RCC 7860 (cell line): ENCODE data around the gene NKAPL.

Experiments
- DNase-seq: peaks from one replicate; pipeline ENCODE4 v3.0.0-alpha.2; 2015; ENCODE audit warnings: low spot score
- FAIRE-seq: peaks from 2 replicates; lab custom pipeline; 2012; peaks lifted over from hg19 to GRCh38; lab: Jason Lieb, UNC

The NKAPL gene

GRCh38 chr6:28245206-28245941, 13.7 kb upstream of the NKAPL start:
- FAIRE-seq (no peak), DNase-seq (no peak)

DNA sequence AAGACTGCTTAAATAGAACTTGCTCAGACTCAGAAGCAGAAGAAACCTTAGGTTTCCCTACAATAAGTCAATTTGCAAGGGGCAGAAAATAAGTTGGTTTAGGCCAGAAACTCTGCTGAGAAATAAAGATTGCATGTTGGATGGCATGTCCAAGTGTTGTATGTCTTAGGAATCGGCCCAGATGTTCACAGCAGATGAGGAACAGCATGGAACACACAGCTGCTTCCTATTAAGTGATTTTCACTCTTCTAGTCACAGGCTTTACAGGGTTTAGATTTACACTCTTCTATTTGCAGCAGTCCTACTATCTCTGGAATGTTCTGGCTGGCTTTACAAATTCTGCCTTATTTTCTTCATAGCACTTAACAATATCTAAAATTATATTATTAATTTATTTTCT, 10.2 kb upstream of the NKAPL start:
- FAIRE-seq (no peak), DNase-seq (no peak)

DNA sequence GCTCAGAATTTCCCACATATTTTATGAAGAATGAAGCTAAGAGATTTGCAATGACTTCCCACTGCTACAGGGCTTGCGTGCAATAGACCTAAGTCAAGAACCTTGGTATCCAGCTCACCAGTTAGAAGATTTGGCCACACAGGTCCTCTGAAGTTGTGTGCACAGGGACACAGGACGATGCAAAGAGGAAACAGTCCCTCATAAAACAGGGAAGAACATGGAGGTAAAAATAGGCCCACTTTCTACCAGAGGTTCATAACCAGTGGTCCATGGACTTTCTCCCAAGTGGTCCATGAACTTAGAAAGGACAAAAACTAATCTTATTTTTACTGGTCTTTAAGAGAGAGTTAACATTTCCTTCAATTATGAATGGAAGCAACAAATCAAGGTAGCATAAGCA, 8.3 kb upstream of the NKAPL start:
- no peak for FAIRE-seq
- DNase-seq: no peak

DNA sequence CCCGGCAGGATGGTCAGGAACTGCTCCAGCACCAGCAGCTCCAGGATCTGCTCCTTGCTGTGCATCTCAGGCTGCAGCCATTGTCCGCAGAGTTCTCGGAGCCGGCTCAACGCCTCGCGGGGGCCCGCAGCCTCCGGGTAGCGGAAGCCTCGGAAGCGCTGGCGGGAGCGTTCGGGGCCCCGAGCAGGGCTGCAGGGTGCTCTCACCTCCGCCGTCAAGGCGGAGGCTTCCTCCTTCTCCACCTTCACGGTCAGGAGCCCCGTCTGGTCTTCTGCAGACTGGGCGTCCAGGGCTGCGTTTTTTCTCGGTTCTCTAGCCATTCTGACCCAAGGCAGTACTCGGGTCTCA, 7.5 kb upstream of the NKAPL start:
- DNase-seq: no peak

DNA sequence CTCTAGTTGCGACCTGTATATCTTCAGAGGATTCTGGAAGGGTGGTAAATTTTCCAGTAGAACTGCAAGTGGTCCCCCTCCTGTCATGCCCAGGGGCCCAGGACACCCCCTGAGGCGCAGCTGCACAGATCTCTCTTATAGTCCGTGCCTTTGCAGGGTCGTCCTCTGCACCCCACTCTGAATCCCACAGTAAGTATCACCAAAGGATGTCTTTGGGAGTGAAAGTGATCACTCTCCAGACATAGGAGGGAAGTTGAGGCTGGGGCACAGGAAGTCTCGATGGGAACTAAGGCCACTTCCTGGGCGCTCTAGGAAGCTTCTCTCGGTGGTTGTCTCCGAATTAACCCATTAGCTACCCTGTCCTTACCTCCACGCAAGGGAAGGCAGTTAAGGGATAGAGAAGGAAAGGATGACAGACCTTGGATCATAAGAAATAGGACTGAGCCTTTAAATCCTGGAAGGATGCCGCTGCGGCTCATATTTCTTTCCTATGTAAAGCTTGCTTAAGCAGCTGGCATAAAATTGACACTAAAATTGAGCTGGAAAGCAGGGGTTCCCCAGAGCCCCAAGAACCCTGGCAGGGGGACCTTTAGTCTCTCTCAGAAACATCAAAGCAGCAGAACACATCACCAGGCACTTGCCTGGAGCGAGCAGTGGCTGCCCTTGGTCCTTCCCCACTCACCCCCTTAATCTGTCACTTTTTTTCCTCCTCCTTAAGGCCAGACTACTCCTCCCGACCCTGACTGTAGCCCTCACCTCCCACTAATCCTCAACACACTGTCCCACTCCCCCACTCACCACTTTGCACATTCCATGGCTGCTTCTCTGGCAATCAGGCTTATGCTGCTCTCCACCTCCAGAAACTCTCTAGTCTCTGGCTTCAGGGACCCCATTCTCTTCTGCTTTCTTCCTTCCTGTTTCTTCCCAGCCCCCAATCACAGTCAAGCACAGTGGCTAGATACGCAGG, 6.8 kb upstream of the NKAPL start, which contains the start of gene ZKSCAN4:
Gene ZKSCAN4 (minus strand): TSS at position 261 of the 967 bp plus-strand sequence. CDS start 289 bp downstream, outside the sequence.
- FAIRE-seq: no peak
- DNase-seq: peak; percentile 70

More for the DNA sequence above, 7.5 kb upstream of the NKAPL start:
- no peak for FAIRE-seq

GRCh38 chr6:28254121-28254519, 5.0 kb upstream of the NKAPL start:
- DNase-seq (no peak), FAIRE-seq (no peak)

GRCh38 chr6:28257042-28257441, 2.1 kb upstream of the NKAPL start:
- DNase-seq (no peak), FAIRE-seq (no peak)

- FAIRE-seq: no peak
- DNase-seq: no peak
These were observed 4.8 kb downstream of the NKAPL start for GRCh38 chr6:28263922-28264321.

DNA sequence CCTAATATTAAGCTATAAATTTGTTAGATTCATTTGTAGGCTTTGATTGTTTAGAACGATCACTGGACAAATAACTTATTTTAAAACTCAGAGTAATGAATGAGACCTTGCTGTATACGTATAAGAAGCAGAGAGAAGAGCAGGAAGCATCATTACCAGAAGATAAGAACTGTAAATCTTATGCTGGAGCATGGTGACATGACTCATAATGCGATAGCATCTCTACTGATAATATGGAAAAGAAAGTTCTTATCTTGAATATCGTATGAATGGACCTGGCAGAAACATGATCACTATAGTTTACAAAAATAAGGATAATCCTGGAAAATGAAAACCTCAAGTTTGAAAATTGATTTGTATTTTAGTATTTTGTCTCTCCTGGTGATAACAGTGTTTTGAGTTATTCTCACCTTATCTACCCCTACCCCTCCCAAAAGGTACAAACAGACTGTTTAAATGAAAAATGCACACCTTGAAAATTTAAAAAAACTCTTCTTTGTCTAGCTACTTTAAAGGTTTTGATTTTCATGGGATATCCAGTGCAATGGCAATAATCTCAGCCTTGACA, 5.8 kb downstream of the NKAPL start:
- no peak for FAIRE-seq
- DNase-seq: no peak

GRCh38 chr6:28266563-28266961, 7.5 kb downstream of the NKAPL start:
- FAIRE-seq (no peak), DNase-seq (no peak)

DNA sequence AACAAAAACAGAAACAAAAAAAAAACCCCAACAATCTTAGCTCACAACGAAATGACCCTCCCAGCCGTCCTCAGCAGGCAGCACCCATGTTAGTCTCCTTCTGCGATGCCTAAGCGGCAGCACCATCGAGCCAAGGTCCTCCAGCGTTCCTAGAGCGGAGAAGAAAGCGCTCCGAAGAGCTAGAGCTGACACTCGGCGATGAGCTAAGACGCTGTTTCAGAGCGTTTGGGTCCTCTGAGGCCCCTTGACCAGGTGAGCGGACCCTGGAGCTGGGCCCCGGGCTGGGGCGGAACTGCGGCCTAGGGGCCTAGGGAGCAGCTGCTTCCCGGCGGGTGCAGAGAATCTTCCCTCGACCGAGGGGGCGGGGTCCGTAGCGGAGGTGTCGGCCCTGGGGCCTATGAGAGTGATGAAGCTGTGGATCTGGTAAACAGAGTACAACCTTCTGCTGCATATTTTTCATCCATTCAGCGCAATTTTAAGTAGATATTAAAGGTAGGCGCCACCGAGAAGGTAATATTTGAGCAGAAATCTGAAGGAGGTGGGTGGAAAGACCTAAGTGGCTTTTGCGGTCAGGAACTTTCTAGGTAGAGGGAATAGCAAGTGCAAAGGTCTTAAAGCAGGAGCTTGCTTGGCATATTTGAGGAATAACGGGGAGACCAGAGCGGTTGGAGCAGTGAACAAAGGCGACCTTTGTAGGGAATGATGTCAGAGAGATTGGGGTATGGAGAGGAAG, 8.0 kb downstream of the NKAPL start, which contains the start of gene ZSCAN26:
Gene ZSCAN26 (plus strand): TSS at position 182 of the 733 bp plus-strand sequence. CDS start 4,777 bp downstream, outside the sequence.
- peak; percentile 50 for DNase-seq
- FAIRE-seq: no peak

DNA sequence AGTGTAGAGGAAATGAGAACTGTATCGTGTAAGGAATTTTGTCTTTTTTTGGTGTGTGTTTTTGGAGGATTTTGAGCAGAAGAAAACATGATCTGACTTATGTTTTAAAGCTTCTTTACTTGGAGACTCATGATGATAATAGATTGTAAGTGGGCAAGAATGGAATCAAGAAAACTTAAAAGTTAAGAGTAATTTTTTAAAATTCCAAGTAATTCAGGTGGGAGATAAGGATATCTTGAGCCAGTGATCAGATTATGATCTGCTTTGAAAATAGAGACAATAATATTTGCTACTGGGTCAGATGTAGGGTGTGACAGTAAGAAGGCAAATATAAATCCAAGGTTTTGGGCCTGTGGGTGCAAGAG, 8.6 kb downstream of the NKAPL start:
- no peak for DNase-seq
- no peak for FAIRE-seq

- peak; percentile 87 for FAIRE-seq
- peak; percentile 88 for DNase-seq
These were observed 10.4 kb downstream of the NKAPL start for GRCh38 chr6:28269492-28269891.

GRCh38 chr6:28274888-28275287, 15.8 kb downstream of the NKAPL start:
- FAIRE-seq (no peak), DNase-seq (no peak)

GRCh38 chr6:28277746-28278145, 18.6 kb downstream of the NKAPL start:
- FAIRE-seq: no peak
- no peak for DNase-seq

GRCh38 chr6:28280595-28281287, 21.6 kb downstream of the NKAPL start:
- DNase-seq: no peak
- FAIRE-seq: no peak

DNA sequence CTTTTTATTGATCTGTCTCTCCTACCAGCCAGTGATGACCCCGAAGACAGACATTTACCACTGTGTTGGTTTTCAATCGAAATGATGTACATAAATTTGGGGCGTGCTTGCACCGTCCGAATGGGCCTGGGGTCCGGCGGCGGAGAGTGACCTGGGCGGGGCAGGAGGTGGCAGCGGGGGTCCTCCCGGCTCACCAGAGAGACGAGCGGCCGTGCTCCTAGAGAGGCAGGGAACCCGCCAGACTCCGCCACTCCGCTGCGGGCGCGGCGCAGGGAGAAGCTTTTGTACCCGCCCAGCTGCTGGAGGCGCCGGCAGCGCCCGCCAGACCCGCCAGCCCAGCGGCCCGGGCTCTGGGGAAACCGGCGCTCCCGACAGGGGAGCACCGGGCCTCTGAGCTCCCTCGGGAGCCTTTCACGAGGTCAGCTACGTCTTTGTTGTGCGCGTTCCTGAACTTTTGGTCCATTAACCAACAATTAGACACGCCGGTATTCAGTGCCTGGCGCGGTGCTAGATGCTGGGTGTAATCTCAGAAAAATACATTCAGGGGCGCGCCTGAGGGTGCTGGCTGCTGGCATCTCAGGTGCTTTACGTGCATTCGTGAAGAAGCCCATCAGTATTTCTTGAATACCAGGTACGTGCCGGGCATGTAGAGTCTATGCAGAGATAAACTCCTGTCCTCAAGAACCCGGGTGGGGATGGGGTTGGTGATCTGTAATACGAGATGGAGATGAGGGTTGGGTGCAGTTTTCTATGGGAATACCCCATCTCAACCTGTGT, 22.4 kb downstream of the NKAPL start, which contains the start of gene PGBD1:
Gene PGBD1 (plus strand): TSS at position 285 of the 777 bp plus-strand sequence. CDS start 2,242 bp downstream, outside the sequence.
- no peak for FAIRE-seq
- peak; percentile 33 for DNase-seq

DNA sequence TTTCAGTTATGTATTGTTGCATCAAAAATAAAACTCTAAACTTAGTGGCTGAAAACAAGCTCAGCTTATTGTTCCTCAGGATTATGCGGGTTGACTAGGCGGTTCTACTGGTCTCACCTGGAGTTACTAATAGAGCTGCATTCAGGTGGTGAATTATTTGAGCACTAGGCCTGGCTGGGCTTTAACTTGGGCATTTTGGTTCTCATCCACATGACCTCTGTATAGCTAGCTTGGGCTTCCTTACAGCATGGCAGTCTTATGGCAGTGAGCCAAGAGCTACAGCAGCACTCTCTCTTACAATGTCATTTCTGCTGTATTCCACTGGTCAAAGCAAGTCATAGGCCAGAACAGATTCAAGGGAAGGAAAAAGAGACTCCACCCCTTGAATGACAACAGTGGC, 23.8 kb downstream of the NKAPL start:
- FAIRE-seq: no peak
- DNase-seq: no peak

DNA sequence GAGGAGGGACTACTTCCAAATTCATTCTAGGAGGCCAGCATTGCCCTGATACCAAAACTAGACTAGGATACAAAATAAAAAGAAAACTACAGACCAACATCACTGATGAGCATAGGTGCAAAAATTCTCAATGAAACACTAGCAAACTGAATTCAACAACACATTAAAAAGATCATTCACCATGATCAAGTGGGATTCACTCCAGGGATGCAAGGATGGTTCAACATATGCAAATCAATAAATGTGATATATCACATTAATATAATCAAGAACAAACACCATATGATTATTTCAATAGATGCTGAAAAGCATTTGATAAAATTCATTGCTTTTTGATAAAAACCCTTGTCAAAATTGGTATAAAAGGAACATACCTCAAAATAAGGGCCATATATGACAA, 32.5 kb downstream of the NKAPL start:
- no peak for DNase-seq
- FAIRE-seq: no peak
